ENCODE results near the gene TBL2. TPM values are rescaled to one million over a fixed set of nuclear protein-coding genes. Genes with fewer than 3 reads are reported as not detected.
"Not testable (repeated sequence)": the region's sequence is repeated elsewhere in the genome, so short reads cannot be mapped to it uniquely, and the experiment has no call there.

Gene TBL2
- total RNA-seq, 1 experiment from 2014 or later = 57.3 TPM

GRCh38 chr7:73535918-73536317, 42.5 kb downstream of the TBL2 start:
- not testable (repeated sequence) for DNase-seq (ENCODE audit: low read depth)

- DNase-seq (ENCODE audit: low read depth) = no peak
Observed at GRCh38 chr7:73533742-73534141, 44.6 kb downstream of the TBL2 start.

GRCh38 chr7:73532224-73532623, 46.2 kb downstream of the TBL2 start:
- DNase-seq (ENCODE audit: low read depth) = no peak

- no peak for DNase-seq (ENCODE audit: low read depth)
Observed at GRCh38 chr7:73530800-73531199, 47.6 kb downstream of the TBL2 start.

GRCh38 chr7:73526896-73527821, 51.2 kb downstream of the TBL2 start:
- no peak for DNase-seq (ENCODE audit: low read depth)

- not testable (repeated sequence) for DNase-seq (ENCODE audit: low read depth)
Observed at GRCh38 chr7:73526158-73526494, 52.3 kb downstream of the TBL2 start.

- DNase-seq (ENCODE audit: low read depth) = peak; percentile 97
Observed at GRCh38 chr7:73522105-73522872, 56.1 kb downstream of the TBL2 start, which contains the start of gene BAZ1B. TSS of gene BAZ1B (minus strand) at chr7:73522293. CDS start at chr7:73521933, 360 bp downstream.

- peak; percentile 20 for DNase-seq (ENCODE audit: low read depth)
Observed at GRCh38 chr7:73521636-73522104, 56.7 kb downstream of the TBL2 start.

- no peak for DNase-seq (ENCODE audit: low read depth)
Observed at GRCh38 chr7:73520673-73521635, 57.4 kb downstream of the TBL2 start.

- peak; percentile 20 for DNase-seq (ENCODE audit: low read depth)
Observed at GRCh38 chr7:73519867-73520672, 58.3 kb downstream of the TBL2 start.

GRCh38 chr7:73518470-73518869, 59.9 kb downstream of the TBL2 start:
- no peak for DNase-seq (ENCODE audit: low read depth)

Other genes with a start within 250 kb of the TBL2 start
- gene FZD9, start 144.8 kb downstream of the TBL2 start, total RNA-seq (2014; rRNA removed; shearing (Covaris generic)) = 0.10 TPM in 1 of 2 replicates, not detected in the other
- gene BAZ1B, start 56.3 kb downstream of the TBL2 start, total RNA-seq (2014; rRNA removed; shearing (Covaris generic)) = 68.5 and 70.7 TPM in 2 replicates
- 40.9 and 49.6 TPM in 2 replicates for gene BCL7B, start 20.9 kb downstream of the TBL2 start, total RNA-seq (2014; rRNA removed; shearing (Covaris generic))
- not detected in 2 replicates for gene MLXIPL, start 45.9 kb upstream of the TBL2 start, total RNA-seq (2014; rRNA removed; shearing (Covaris generic))
- gene VPS37D, start 89.3 kb upstream of the TBL2 start, total RNA-seq (2014; rRNA removed; shearing (Covaris generic)) = 4.7 and 6.2 TPM in 2 replicates
- 3.8 and 11.9 TPM in 2 replicates for gene DNAJC30, start 104.9 kb upstream of the TBL2 start, total RNA-seq (2014; rRNA removed; shearing (Covaris generic))
- gene BUD23, start 105.0 kb upstream of the TBL2 start, total RNA-seq (2014; rRNA removed; shearing (Covaris generic)) = 78.8 and 82.9 TPM in 2 replicates
- 51.6 and 69.7 TPM in 2 replicates for gene STX1A, start 141.1 kb upstream of the TBL2 start, total RNA-seq (2014; rRNA removed; shearing (Covaris generic))
- gene ABHD11, start 160.2 kb upstream of the TBL2 start, total RNA-seq (2014; rRNA removed; shearing (Covaris generic)) = 46.2 and 50.5 TPM in 2 replicates
- not detected in 2 replicates for gene CLDN3, start 191.7 kb upstream of the TBL2 start, total RNA-seq (2014; rRNA removed; shearing (Covaris generic))

Data from HT1080 (cell line).